ENCODE measurements around the gene VEZT.
"Not testable (repeated sequence)": the region's sequence is repeated elsewhere in the genome, so short reads cannot be mapped to it uniquely, and the experiment has no call there.

VEZT gene

DNA sequence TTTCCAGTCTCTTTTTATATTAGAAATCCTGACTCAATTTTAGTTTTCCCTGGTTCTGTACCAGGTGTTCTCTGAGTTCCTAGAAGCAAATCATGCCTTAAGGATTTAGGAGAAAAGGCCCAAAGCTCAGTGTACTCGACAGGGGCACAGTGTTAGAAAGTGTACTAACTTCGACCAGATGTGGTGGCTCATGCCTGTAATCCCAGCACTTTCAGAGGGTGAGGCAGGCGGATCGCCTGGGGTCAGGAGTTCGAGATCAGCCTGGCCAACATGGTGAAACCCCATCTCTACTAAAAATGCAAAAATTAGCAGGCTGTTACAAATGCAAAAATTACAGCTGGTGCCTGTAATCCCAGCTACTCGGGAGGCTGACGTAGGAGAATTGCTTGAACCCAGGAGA, 12.0 kb downstream of the VEZT start:
- peaks cover 100% of the 10 kb centered on the region for H3K79me2 ChIP-seq (ENCODE audit: control insufficient read depth, low read length)
- no peak overlapping the region for H3K4me3 ChIP-seq (ENCODE audit: low read length)
- peaks cover 10% of the 10 kb centered on the region; the same call in 1 of the 2 replicates for H3F3A ChIP-seq (ENCODE audit: control insufficient read depth, insufficient read depth)
- no peaks in the 10 kb centered on the region for H3K9me3 ChIP-seq (ENCODE audit: control insufficient read depth, insufficient read depth, low read length)
- peaks cover 5% of the 10 kb centered on the region; the same call in 1 of the 2 replicates for H4K20me1 ChIP-seq (ENCODE audit: control insufficient read depth, insufficient read depth, low read depth, low read length)
- no peak overlapping the region for H3K27ac ChIP-seq (ENCODE audit: low read depth, low read length)
- H3K4me1 ChIP-seq (ENCODE audit: control insufficient read depth, low read length), result peaks cover 34% of the 10 kb centered on the region
- H3K4me2 ChIP-seq (ENCODE audit: low read length), result no peak overlapping the region
- no peaks in the 10 kb centered on the region for H3K9me2 ChIP-seq (replicated peaks; ENCODE audit: control insufficient read depth, low read length)
- H3K36me3 ChIP-seq (ENCODE audit: control insufficient read depth, low read length), result peaks cover 61% of the 10 kb centered on the region
- no peak for TF ChIP-seq EZH2phosphoT487 (IDR thresholded peaks at IDR 0.05; ENCODE audit: borderline replicate concordance, low read length)
- no peaks in the 10 kb centered on the region for H3K27me3 ChIP-seq (ENCODE audit: control insufficient read depth, low read length)

GRCh38 chr12:95230313-95230712, 12.7 kb downstream of the VEZT start:
- TF ChIP-seq, protein P1, sequence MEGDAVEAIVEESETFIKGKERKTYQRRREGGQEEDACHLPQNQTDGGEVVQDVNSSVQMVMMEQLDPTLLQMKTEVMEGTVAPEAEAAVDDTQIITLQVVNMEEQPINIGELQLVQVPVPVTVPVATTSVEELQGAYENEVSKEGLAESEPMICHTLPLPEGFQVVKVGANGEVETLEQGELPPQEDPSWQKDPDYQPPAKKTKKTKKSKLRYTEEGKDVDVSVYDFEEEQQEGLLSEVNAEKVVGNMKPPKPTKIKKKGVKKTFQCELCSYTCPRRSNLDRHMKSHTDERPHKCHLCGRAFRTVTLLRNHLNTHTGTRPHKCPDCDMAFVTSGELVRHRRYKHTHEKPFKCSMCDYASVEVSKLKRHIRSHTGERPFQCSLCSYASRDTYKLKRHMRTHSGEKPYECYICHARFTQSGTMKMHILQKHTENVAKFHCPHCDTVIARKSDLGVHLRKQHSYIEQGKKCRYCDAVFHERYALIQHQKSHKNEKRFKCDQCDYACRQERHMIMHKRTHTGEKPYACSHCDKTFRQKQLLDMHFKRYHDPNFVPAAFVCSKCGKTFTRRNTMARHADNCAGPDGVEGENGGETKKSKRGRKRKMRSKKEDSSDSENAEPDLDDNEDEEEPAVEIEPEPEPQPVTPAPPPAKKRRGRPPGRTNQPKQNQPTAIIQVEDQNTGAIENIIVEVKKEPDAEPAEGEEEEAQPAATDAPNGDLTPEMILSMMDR (IDR thresholded peaks at IDR 0.05; ENCODE audit: low read depth, low read length, poor library complexity, severe bottlenecking), result no peak
- no peak for TF ChIP-seq EZH2phosphoT487 (IDR thresholded peaks at IDR 0.05; ENCODE audit: borderline replicate concordance, low read length)
- H3K79me2 ChIP-seq (ENCODE audit: control insufficient read depth, low read length), result peaks cover 94% of the 10 kb centered on the region

DNA sequence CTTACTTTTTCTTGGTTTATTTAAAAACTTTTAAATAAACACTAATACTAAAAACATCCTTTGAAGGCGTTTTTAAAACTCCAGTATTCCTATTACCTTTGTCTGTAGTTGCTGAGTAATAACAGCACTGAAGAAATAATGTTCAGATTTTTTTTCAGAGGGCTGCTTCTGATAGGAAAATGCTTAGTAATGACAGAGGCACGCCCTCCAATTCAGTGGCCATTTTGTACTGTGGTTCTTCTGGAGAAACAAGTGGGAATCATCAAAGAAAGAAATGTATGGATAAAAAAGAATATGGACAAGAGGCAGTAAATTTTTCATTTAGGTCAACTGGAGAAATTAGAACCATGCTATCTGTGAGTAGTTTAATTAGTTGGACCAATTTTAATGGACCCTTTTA, 13.6 kb downstream of the VEZT start:
- no peak for TF ChIP-seq EZH2phosphoT487 (IDR thresholded peaks at IDR 0.05; ENCODE audit: borderline replicate concordance, low read length)
- TF ChIP-seq, protein P1 (IDR thresholded peaks at IDR 0.05; ENCODE audit: low read depth, low read length, poor library complexity, severe bottlenecking), result no peak
- Histone ChIP-seq H3K4me1 (ENCODE audit: control insufficient read depth, low read length) (peaks cover 29% of the 10 kb centered on the region), H3K9me3 (ENCODE audit: control insufficient read depth, insufficient read depth, low read length) (no peaks in the 10 kb centered on the region), H3K4me2 (ENCODE audit: low read length) (no peak overlapping the region), H3F3A (ENCODE audit: control insufficient read depth, insufficient read depth) (peaks cover 8% of the 10 kb centered on the region; the same call in 1 of the 2 replicates), H4K20me1 (ENCODE audit: control insufficient read depth, insufficient read depth, low read depth, low read length) (peaks cover 5% of the 10 kb centered on the region; the same call in 1 of the 2 replicates), H3K27me3 (ENCODE audit: control insufficient read depth, low read length) (no peaks in the 10 kb centered on the region), H3K36me3 (ENCODE audit: control insufficient read depth, low read length) (peaks cover 45% of the 10 kb centered on the region), H3K27ac (ENCODE audit: low read depth, low read length) (no peak overlapping the region), H3K9me2 (replicated peaks; ENCODE audit: control insufficient read depth, low read length) (no peaks in the 10 kb centered on the region), H3K4me3 (ENCODE audit: low read length) (no peak overlapping the region), H3K79me2 (ENCODE audit: control insufficient read depth, low read length) (peaks cover 86% of the 10 kb centered on the region)

More at GRCh38 chr12:95230313-95230712, 12.7 kb downstream of the VEZT start:
- no peak overlapping the region for H3K4me2 ChIP-seq (ENCODE audit: low read length)
- H3K4me3 ChIP-seq (ENCODE audit: low read length), result no peak overlapping the region
- H3K4me1 ChIP-seq (ENCODE audit: control insufficient read depth, low read length), result peaks cover 31% of the 10 kb centered on the region
- H3K9me2 ChIP-seq (replicated peaks; ENCODE audit: control insufficient read depth, low read length), result no peaks in the 10 kb centered on the region
- H3K27ac ChIP-seq (ENCODE audit: low read depth, low read length), result no peak overlapping the region
- H3K36me3 ChIP-seq (ENCODE audit: control insufficient read depth, low read length), result peaks cover 54% of the 10 kb centered on the region
- peaks cover 5% of the 10 kb centered on the region; the same call in 1 of the 2 replicates for H4K20me1 ChIP-seq (ENCODE audit: control insufficient read depth, insufficient read depth, low read depth, low read length)
- no peaks in the 10 kb centered on the region for H3K27me3 ChIP-seq (ENCODE audit: control insufficient read depth, low read length)
- H3F3A ChIP-seq (ENCODE audit: control insufficient read depth, insufficient read depth), result peaks cover 10% of the 10 kb centered on the region; the same call in 1 of the 2 replicates
- H3K9me3 ChIP-seq (ENCODE audit: control insufficient read depth, insufficient read depth, low read length), result no peaks in the 10 kb centered on the region

DNA sequence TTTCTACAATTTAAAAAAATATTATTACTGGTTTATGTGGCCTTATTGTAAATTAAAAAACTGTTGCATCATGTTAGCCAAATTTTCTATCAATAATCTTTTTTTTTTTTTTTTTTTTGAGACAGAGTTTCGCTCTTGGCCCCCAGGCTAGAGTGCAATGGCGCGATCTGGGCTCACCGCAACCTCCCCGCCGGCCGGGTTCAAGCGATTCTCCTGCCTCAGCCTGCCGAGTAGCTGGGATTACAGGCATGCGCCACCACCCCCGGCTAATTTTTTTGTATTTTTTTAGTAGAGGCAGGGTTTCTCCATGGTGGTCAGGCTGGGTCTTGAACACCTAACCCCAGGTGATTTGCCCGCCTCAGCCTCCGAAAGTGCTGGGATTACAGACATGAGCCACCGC, 16.6 kb downstream of the VEZT start:
- not testable (repeated sequence) for H4K20me1 ChIP-seq (ENCODE audit: control insufficient read depth, insufficient read depth, low read depth, low read length); H3K4me3 ChIP-seq (ENCODE audit: low read length); H3K9me2 ChIP-seq (replicated peaks; ENCODE audit: control insufficient read depth, low read length); H3K27me3 ChIP-seq (ENCODE audit: control insufficient read depth, low read length); H3K9me3 ChIP-seq (ENCODE audit: control insufficient read depth, insufficient read depth, low read length); H3F3A ChIP-seq (ENCODE audit: control insufficient read depth, insufficient read depth); H3K4me2 ChIP-seq (ENCODE audit: low read length); H3K27ac ChIP-seq (ENCODE audit: low read depth, low read length)
- peaks cover 25% of the 10 kb centered on the region for H3K4me1 ChIP-seq (ENCODE audit: control insufficient read depth, low read length)
- peaks cover 86% of the 10 kb centered on the region for H3K79me2 ChIP-seq (ENCODE audit: control insufficient read depth, low read length)
- H3K36me3 ChIP-seq (ENCODE audit: control insufficient read depth, low read length), result peaks cover 38% of the 10 kb centered on the region

DNA sequence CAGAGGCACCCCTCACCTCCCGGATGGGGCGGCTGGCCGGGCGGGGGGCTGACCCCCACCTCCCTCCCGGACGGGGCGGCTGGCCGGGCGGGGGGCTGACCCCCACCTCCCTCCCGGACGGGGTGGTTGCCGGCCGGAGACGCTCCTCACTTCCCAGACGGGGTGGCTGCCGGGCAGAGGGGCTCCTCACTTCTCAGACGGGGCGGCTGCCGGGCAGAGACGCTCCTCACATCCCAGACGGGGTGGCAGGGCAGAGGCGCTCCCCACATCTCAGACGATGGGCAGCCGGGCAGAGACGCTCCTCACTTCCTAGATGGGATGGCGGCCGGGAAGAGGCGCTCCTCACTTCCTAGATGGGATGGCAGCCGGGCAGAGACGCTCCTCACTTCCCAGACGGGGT, 18.0 kb downstream of the VEZT start:
- H3K36me3 ChIP-seq (ENCODE audit: control insufficient read depth, low read length), result peaks cover 36% of the 10 kb centered on the region
- H3K79me2 ChIP-seq (ENCODE audit: control insufficient read depth, low read length), result peaks cover 86% of the 10 kb centered on the region
- H3K9me2 ChIP-seq (replicated peaks; ENCODE audit: control insufficient read depth, low read length); H3F3A ChIP-seq (ENCODE audit: control insufficient read depth, insufficient read depth); H3K4me2 ChIP-seq (ENCODE audit: low read length); H3K4me3 ChIP-seq (ENCODE audit: low read length); H3K27ac ChIP-seq (ENCODE audit: low read depth, low read length); H3K27me3 ChIP-seq (ENCODE audit: control insufficient read depth, low read length); H3K9me3 ChIP-seq (ENCODE audit: control insufficient read depth, insufficient read depth, low read length); H4K20me1 ChIP-seq (ENCODE audit: control insufficient read depth, insufficient read depth, low read depth, low read length): not testable (repeated sequence)
- peaks cover 23% of the 10 kb centered on the region for H3K4me1 ChIP-seq (ENCODE audit: control insufficient read depth, low read length)

Data from DOHH2 (cell line).